ENCODE measurements around the gene DGKB.

DGKB gene

GRCh38 chr7:14552060-14552459, 350.5 kb downstream of the DGKB start:
- POLR2A ChIA-PET = no interaction called here
- TF ChIP-seq TARDBP (IDR thresholded peaks at IDR 0.05) (no peak), ZNF384 (IDR thresholded peaks at IDR 0.05) (no peak), LEF1 (IDR thresholded peaks at IDR 0.05; ENCODE audit: borderline replicate concordance) (no peak), L3MBTL2 (conservative IDR thresholded peaks at IDR 0.05) (no peak), FOXA1 (IDR thresholded peaks at IDR 0.05) (no peak), HDGF (IDR thresholded peaks at IDR 0.05; ENCODE audit: borderline replicate concordance) (no peak), CTBP1 (IDR thresholded peaks at IDR 0.05; ENCODE audit: borderline replicate concordance) (no peak), BHLHE40 (IDR thresholded peaks at IDR 0.05; ENCODE audit: borderline replicate concordance) (no peak), ARNT (IDR thresholded peaks at IDR 0.05) (no peak), ELF4 (IDR thresholded peaks at IDR 0.05) (no peak), SUZ12 (IDR thresholded peaks at IDR 0.05) (no peak)
- TF ChIP-seq, protein P1, sequence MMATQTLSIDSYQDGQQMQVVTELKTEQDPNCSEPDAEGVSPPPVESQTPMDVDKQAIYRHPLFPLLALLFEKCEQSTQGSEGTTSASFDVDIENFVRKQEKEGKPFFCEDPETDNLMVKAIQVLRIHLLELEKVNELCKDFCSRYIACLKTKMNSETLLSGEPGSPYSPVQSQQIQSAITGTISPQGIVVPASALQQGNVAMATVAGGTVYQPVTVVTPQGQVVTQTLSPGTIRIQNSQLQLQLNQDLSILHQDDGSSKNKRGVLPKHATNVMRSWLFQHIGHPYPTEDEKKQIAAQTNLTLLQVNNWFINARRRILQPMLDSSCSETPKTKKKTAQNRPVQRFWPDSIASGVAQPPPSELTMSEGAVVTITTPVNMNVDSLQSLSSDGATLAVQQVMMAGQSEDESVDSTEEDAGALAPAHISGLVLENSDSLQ (IDR thresholded peaks at IDR 0.05) = no peak
- no peak for DNase-seq (ENCODE audit: extremely low spot score)
- CTCF ChIA-PET = no interaction called here

DNA sequence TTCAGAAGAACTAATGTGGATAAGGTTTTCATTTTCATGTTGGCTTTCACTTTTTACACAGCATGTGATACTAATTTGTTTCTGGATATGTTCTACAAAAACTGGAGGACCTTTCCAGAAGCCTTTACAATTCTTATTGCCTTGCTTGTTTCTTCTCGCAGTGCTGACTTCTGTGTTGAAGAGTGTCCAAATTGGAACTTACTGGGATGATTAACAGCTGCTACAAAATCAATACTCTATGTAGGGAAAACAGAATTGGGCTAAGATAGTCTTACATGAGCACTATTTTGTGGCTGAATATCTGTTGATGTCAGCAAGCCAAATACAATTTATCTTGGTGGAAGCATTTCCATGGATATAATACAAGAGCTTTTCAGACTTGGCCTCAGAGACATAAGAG, 351.2 kb downstream of the DGKB start:
- ChIA-PET CTCF (no interaction called here), POLR2A (no interaction called here)
- no peak for DNase-seq (ENCODE audit: extremely low spot score)
- TF ChIP-seq SP1 (IDR thresholded peaks at IDR 0.05) = no peak
- TF ChIP-seq LEF1 (IDR thresholded peaks at IDR 0.05; ENCODE audit: borderline replicate concordance) = no peak
- no peak for TF ChIP-seq ARNT (IDR thresholded peaks at IDR 0.05)
- no peak for TF ChIP-seq CTBP1 (IDR thresholded peaks at IDR 0.05; ENCODE audit: borderline replicate concordance)
- no peak for TF ChIP-seq NFRKB (IDR thresholded peaks at IDR 0.05)
- TF ChIP-seq, protein P1 (IDR thresholded peaks at IDR 0.05) = no peak

DNA sequence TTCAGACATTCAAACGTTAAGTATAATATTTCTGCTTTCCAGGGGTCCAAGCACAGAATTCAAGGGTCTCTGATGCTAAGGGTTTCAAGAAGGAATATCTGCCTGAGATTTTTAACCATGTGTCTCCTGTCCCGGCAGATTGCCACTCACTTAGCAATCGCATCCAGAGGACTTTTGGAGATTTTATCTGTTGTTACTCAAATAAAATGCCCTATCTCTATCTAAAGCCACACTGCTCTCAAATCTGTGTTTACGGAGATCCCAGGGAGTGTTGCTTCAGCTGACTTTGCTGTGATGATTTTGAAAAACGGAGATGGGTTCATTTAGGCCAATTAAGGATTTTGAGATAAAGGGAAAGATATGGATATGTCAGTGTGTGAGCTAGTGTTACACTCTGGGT, 359.9 kb downstream of the DGKB start:
- DNase-seq (ENCODE audit: extremely low spot score) = no peak
- CTCF ChIA-PET = no interaction called here
- TF ChIP-seq FOXK2 (IDR thresholded peaks at IDR 0.05) (no peak), SUZ12 (IDR thresholded peaks at IDR 0.05) (no peak), BHLHE40 (IDR thresholded peaks at IDR 0.05; ENCODE audit: borderline replicate concordance) (no peak), TARDBP (IDR thresholded peaks at IDR 0.05) (no peak), L3MBTL2 (conservative IDR thresholded peaks at IDR 0.05) (no peak), ARNT (IDR thresholded peaks at IDR 0.05) (no peak), CTBP1 (IDR thresholded peaks at IDR 0.05; ENCODE audit: borderline replicate concordance) (no peak), FOXA1 (IDR thresholded peaks at IDR 0.05) (no peak), NFRKB (IDR thresholded peaks at IDR 0.05) (no peak), LEF1 (IDR thresholded peaks at IDR 0.05; ENCODE audit: borderline replicate concordance) (no peak), ELF4 (IDR thresholded peaks at IDR 0.05) (no peak), SP1 (IDR thresholded peaks at IDR 0.05) (no peak)
- POLR2A ChIA-PET = no interaction called here

GRCh38 chr7:14521183-14521582, 381.4 kb downstream of the DGKB start:
- POLR2A ChIA-PET = no interaction called here
- TF ChIP-seq LEF1 (IDR thresholded peaks at IDR 0.05; ENCODE audit: borderline replicate concordance) = no peak
- TF ChIP-seq CTBP1 (IDR thresholded peaks at IDR 0.05; ENCODE audit: borderline replicate concordance) = no peak
- TF ChIP-seq HDGF (IDR thresholded peaks at IDR 0.05; ENCODE audit: borderline replicate concordance) = no peak
- no peak for TF ChIP-seq FOXK2 (IDR thresholded peaks at IDR 0.05)
- no peak for TF ChIP-seq L3MBTL2 (conservative IDR thresholded peaks at IDR 0.05)
- no peak for TF ChIP-seq TARDBP (IDR thresholded peaks at IDR 0.05)
- TF ChIP-seq FOXM1 (IDR thresholded peaks at IDR 0.05; ENCODE audit: borderline replicate concordance) = no peak

DNA sequence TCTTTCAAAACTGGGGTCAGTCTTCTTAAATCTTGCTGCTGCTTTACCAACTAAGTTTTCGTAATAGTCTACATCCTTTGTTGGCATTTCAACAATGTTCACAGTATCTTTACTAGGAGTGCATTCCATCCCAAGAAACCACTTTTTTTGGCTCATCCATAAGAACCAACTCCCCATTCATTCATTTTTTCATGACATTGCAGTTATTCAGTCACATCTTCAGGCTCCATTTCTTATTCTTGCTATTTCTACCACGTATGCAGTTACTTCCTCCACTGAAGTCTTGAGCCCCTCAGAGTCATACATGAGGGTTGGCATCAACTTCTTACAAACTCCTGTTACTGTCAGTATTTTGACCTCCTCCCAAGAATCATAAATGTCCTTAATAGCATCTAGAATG, 392.3 kb downstream of the DGKB start:
- TF ChIP-seq TARDBP (IDR thresholded peaks at IDR 0.05) (no peak), FOXA1 (IDR thresholded peaks at IDR 0.05) (no peak), FOXK2 (IDR thresholded peaks at IDR 0.05) (no peak), CTBP1 (IDR thresholded peaks at IDR 0.05; ENCODE audit: borderline replicate concordance) (no peak), ARNT (IDR thresholded peaks at IDR 0.05) (no peak), BHLHE40 (IDR thresholded peaks at IDR 0.05; ENCODE audit: borderline replicate concordance) (no peak), HDGF (IDR thresholded peaks at IDR 0.05; ENCODE audit: borderline replicate concordance) (no peak), L3MBTL2 (conservative IDR thresholded peaks at IDR 0.05) (no peak), LEF1 (IDR thresholded peaks at IDR 0.05; ENCODE audit: borderline replicate concordance) (no peak), ZNF384 (IDR thresholded peaks at IDR 0.05) (no peak), NFRKB (IDR thresholded peaks at IDR 0.05) (no peak), FOXM1 (IDR thresholded peaks at IDR 0.05; ENCODE audit: borderline replicate concordance) (no peak), ELF4 (IDR thresholded peaks at IDR 0.05) (no peak), SP1 (IDR thresholded peaks at IDR 0.05) (no peak)
- TF ChIP-seq, protein P1 (IDR thresholded peaks at IDR 0.05) = no peak

More at GRCh38 chr7:14521183-14521582, 381.4 kb downstream of the DGKB start:
- no peak for DNase-seq (ENCODE audit: extremely low spot score)
- CTCF ChIA-PET = no interaction called here

GRCh38 chr7:14507617-14508016, 394.9 kb downstream of the DGKB start:
- ChIA-PET CTCF (no interaction called here), POLR2A (no interaction called here)
- no peak for DNase-seq (ENCODE audit: extremely low spot score)
- TF ChIP-seq NFRKB (IDR thresholded peaks at IDR 0.05) (no peak), BHLHE40 (IDR thresholded peaks at IDR 0.05; ENCODE audit: borderline replicate concordance) (no peak), FOXA1 (IDR thresholded peaks at IDR 0.05) (no peak), FOXM1 (IDR thresholded peaks at IDR 0.05; ENCODE audit: borderline replicate concordance) (no peak), HDGF (IDR thresholded peaks at IDR 0.05; ENCODE audit: borderline replicate concordance) (no peak), ARNT (IDR thresholded peaks at IDR 0.05) (no peak), SUZ12 (IDR thresholded peaks at IDR 0.05) (no peak), TARDBP (IDR thresholded peaks at IDR 0.05) (no peak), CTBP1 (IDR thresholded peaks at IDR 0.05; ENCODE audit: borderline replicate concordance) (no peak), ELF4 (IDR thresholded peaks at IDR 0.05) (no peak)
- TF ChIP-seq, protein P1 (IDR thresholded peaks at IDR 0.05) = no peak

More for the DNA sequence above, 392.3 kb downstream of the DGKB start:
- CTCF ChIA-PET = no interaction called here
- no peak for DNase-seq (ENCODE audit: extremely low spot score)
- POLR2A ChIA-PET = no interaction called here

Measured in HEK293T (cell line).